BJ (cell line): ENCODE results near the gene KLK8. TPM values are rescaled to one million over a fixed set of nuclear protein-coding genes. Genes with fewer than 3 reads are reported as not detected.
"Not testable (repeated sequence)": the region's sequence is repeated elsewhere in the genome, so short reads cannot be mapped to it uniquely, and the experiment has no call there.

Source experiments
- CTCF ChIA-PET: fragments of 350-600 bp; formaldehyde crosslinking; extraction: SDS; loops from one replicate; lab custom pipeline; 2021; ENCODE audit warnings: antibody characterized with exemption, inconsistent platforms; lab: Yijun Ruan, JAX
- POLR2A ChIA-PET: fragments of 300-600 bp; sonication (Branson Sonifier 250); formaldehyde crosslinking; extraction: SDS; loops from one replicate; lab custom pipeline; 2021; ENCODE audit warnings: antibody characterized with exemption; lab: Charles Lee
- DNase-seq: peaks from one replicate; pipeline ENCODE4 v3.0.0-alpha.2; 2011; ENCODE audit warnings: low read depth
- H3K27me3 ChIP-seq: 2 replicates; pipeline ENCODE4 v1.6.0; 2011; ENCODE audit warnings: low read length; ENCODE audit not compliant: control insufficient read depth, insufficient read depth
- H3K36me3 ChIP-seq: 2 replicates; pipeline ENCODE4 v1.5.1; 2011; ENCODE audit warnings: low read length; ENCODE audit not compliant: control insufficient read depth, insufficient read depth
- H3K4me3 ChIP-seq: 2 replicates; pipeline ENCODE4 v1.5.1; 2011; ENCODE audit warnings: low read depth, mild to moderate bottlenecking, control low read depth, low read length
- polyA plus RNA-seq: library from polyadenylated mRNA; depleted of rRNA; stranded (reverse); fragments of >200 nt; gene quantifications from 2 replicates; pipeline ENCODE4 v1.2.3, GENCODE V29; 2011
- TF ChIP-seq, protein P1 (sequence below): IDR thresholded peaks from 2 replicates; pipeline ENCODE4 v1.5.1; 2011; ENCODE audit warnings: low read depth, mild to moderate bottlenecking, control low read depth, inconsistent platforms, low read length, moderate library complexity; ENCODE audit not compliant: insufficient read depth

The KLK8 gene
- polyA plus RNA-seq, 1 experiment, result not detected

DNA sequence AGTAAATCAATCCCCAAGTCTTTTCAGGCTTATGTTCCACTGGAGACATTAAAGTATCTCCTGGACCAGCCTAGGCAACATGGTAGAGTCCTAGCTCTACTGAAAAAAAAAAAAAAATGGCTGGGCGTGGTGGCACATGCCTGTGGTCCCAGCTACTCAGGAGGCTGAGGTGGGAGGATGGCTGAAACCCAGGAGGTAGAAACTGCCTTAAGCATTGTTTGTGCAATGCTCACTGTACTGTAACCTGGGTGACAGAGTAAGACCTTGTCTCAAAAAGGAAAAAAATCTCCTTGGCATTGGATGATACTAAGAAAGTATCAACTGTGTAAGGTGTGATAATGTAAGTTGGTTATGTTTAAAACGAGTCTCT, 8.8 kb downstream of the KLK8 start:
- ChIA-PET CTCF (no interaction called here), POLR2A (no interaction called here)
- Histone ChIP-seq H3K27me3 (no peaks in the 10 kb centered on the region), H3K4me3 (no peak overlapping the region), H3K36me3 (no peaks in the 10 kb centered on the region)
- no peak for DNase-seq
- TF ChIP-seq, protein P1, sequence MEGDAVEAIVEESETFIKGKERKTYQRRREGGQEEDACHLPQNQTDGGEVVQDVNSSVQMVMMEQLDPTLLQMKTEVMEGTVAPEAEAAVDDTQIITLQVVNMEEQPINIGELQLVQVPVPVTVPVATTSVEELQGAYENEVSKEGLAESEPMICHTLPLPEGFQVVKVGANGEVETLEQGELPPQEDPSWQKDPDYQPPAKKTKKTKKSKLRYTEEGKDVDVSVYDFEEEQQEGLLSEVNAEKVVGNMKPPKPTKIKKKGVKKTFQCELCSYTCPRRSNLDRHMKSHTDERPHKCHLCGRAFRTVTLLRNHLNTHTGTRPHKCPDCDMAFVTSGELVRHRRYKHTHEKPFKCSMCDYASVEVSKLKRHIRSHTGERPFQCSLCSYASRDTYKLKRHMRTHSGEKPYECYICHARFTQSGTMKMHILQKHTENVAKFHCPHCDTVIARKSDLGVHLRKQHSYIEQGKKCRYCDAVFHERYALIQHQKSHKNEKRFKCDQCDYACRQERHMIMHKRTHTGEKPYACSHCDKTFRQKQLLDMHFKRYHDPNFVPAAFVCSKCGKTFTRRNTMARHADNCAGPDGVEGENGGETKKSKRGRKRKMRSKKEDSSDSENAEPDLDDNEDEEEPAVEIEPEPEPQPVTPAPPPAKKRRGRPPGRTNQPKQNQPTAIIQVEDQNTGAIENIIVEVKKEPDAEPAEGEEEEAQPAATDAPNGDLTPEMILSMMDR, result no peak

DNA sequence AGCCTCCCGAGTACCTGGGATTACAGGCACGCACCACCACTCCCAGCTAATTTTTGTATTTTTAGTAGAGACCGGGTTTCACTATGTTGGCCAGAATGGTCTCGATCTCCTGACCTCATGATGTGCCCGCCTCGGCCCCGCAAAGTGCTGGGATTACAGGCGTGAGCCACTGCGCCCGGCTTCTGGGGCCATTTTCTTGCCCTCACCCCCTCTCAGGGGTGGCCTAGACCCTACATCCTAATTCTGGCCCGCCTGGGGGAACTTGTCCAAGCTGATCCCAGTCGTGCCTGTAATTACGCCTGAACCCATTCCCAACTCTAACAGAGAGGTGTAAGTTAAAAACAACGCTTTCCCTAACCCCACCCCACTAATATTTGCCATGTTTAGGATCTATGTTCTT, 17.0 kb downstream of the KLK8 start:
- POLR2A ChIA-PET, CTCF ChIA-PET, DNase-seq, H3K27me3 ChIP-seq, H3K36me3 ChIP-seq, H3K4me3 ChIP-seq: not testable (repeated sequence)

DNA sequence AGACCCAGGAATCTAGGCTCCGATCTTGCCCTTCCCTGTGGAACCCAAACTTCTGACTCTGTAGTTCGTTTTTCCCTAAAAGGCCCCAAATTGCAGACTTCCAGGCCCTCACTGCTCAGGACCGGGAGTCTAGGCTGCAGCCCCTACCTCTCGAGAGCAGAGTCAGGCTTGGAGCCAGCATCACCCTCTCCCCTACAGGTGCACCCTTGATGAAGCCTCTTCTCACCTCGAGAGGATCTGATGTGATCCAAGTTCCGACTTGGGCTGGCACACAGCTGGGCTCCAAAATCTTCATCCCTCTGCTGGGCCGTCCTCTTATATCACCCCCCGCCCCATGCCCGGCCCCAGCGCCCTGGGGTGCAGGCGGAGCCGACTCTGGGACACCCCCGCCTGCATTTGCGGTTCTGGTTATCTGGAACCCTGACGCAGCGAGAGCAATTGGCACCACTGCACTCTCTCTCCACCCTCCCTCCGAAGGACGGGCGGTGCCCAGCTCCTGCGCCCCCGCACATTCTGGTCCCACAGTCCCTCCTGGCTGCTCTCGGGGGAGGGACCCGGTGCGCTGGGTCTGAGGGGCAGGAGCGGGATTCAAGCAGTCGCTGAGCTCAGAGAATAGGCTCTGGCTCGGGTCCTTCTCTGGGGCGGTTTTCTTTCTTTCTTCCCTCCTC, 17.6 kb downstream of the KLK8 start, which contains the start of gene KLK7:
KLK7 (minus strand) TSS at position 293 of the 668 bp plus-strand sequence. CDS start 1,518 bp downstream, outside the sequence.
- CTCF ChIA-PET, result no interaction called here
- no peak within 1 kb of the TSS for H3K4me3 ChIP-seq
- TF ChIP-seq, protein P1, result no peak
- DNase-seq, result no peak
- no peaks in the 10 kb centered on the region for H3K36me3 ChIP-seq
- no peaks in the 10 kb centered on the region for H3K27me3 ChIP-seq
- POLR2A ChIA-PET, result no interaction called here

DNA sequence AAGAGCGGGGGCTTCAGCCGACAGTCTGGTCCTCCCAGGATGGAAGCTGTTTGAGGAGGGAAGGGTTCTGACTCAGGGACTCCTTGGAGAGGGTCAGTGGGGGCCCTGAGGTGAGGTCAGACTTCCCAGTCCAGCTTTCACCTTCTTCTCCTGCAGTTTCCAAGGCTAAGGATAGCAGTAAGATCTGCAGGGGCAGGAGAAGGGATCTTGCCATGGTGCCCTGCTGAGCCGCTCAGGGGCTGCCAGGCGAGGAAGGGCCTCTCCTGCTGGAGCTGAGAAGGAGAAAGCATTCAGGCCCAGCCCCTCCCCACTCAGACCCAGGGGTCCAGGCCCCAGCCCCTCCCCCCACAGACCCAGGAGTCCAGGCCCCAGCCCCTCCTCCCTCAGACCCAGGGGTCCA, 19.2 kb downstream of the KLK8 start:
- DNase-seq, result no peak
- TF ChIP-seq, protein P1, result no peak
- ChIA-PET POLR2A (no interaction called here), CTCF (no interaction called here)
- H3K36me3 ChIP-seq, result no peaks in the 10 kb centered on the region
- H3K27me3 ChIP-seq, result no peaks in the 10 kb centered on the region
- no peak overlapping the region for H3K4me3 ChIP-seq

DNA sequence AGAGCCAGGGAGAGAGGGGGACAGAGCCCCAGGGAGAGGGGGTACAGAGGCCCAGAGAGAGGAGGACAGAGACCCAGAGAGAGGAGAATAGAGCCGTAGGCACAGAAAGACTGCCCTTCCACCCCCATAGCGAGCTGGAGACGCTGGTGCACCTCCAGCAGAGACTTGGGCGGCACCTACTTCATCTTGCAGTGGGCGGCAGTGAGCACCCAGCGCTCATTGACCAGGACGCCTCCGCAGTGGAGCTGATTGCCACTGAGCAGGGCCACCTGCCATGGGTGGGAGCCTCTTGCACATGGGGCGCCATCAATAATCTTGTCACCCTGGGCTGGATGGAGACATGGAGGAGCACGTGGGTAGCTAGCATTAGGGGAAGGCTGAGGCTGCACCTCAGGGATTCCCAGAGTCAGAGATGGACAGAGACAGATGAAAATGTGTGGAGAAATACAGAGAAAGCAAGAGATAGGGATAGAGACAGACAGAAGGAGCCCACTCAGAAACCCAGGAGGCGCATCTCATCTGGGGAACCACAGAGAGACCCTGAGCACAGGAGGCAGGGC, 19.7 kb downstream of the KLK8 start:
- Histone ChIP-seq H3K4me3 (no peak overlapping the region), H3K36me3 (no peaks in the 10 kb centered on the region), H3K27me3 (no peaks in the 10 kb centered on the region)
- CTCF ChIA-PET, result interaction anchor here (0.6 kb wide), 1 partner anchor 98 kb away, joined by 3 read pairs; no protein-coding TSS in a partner anchor
- POLR2A ChIA-PET, result no interaction called here
- no peak for DNase-seq
- TF ChIP-seq, protein P1, result no peak
